ENCODE results near the gene UNC93B1.

DNA sequence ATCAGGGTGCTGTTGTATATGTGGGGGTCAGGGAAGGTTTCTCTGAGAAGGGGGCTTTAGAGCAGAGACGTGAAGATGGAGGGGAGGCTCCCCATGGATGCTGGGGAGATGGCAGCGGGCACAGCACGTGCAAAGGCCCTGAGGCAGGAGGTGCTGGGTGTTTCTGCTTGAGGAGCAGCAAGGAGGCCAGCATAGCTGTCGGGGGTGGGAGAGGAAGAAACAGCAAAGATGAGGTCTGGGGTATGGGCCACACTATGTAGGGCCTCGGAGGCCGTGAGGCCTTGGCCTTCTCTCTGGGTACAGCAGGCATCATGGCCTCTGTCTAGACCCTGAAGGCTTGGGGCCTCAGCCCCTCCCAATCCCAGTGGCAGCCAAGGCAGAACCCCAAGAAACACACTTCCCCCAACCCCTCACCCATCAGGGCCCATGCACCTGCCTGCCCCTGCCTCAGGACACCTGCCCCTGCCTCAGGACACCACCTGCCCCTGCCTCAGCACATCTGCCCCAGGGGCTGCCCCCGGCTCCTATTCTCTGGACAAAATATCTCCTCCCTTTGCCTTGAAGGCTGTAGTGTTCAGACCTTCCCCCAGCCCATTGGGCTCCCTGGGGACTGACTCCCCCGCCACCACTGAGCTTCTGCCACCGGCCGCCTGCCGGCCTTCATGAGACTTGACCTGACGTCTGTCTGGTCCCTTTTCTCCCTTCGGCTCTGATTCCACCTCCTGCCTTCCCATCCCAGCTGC lies 12.4 kb upstream of the UNC93B1 start:
- TF ChIP-seq EP300 (IDR thresholded peaks at IDR 0.05) = no peak
- TF ChIP-seq, protein P1, sequence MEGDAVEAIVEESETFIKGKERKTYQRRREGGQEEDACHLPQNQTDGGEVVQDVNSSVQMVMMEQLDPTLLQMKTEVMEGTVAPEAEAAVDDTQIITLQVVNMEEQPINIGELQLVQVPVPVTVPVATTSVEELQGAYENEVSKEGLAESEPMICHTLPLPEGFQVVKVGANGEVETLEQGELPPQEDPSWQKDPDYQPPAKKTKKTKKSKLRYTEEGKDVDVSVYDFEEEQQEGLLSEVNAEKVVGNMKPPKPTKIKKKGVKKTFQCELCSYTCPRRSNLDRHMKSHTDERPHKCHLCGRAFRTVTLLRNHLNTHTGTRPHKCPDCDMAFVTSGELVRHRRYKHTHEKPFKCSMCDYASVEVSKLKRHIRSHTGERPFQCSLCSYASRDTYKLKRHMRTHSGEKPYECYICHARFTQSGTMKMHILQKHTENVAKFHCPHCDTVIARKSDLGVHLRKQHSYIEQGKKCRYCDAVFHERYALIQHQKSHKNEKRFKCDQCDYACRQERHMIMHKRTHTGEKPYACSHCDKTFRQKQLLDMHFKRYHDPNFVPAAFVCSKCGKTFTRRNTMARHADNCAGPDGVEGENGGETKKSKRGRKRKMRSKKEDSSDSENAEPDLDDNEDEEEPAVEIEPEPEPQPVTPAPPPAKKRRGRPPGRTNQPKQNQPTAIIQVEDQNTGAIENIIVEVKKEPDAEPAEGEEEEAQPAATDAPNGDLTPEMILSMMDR (IDR thresholded peaks at IDR 0.05) = no peak

All from esophagus muscularis mucosa (tissue), 3 donors.